GM18499 (cell line): ENCODE data around the gene WDR82.

Experiments used
- ATAC-seq: cut with Tn5 transposase; IDR thresholded peaks from one replicate; pipeline ENCODE4 v1.9.1; 2021; ENCODE audit warnings: moderate number of reproducible peaks; ENCODE audit not compliant: insufficient read depth, unreplicated experiment

The WDR82 gene

GRCh38 chr3:52310861-52311575 is 32.6 kb upstream of the WDR82 start:
- no peak for ATAC-seq

GRCh38 chr3:52308308-52308707 is 29.9 kb upstream of the WDR82 start:
- ATAC-seq = no peak

- ATAC-seq = no peak
Observed at GRCh38 chr3:52306978-52307377, 28.5 kb upstream of the WDR82 start.

GRCh38 chr3:52305926-52306325 is 27.5 kb upstream of the WDR82 start:
- no peak for ATAC-seq

GRCh38 chr3:52303811-52304210 is 25.4 kb upstream of the WDR82 start:
- ATAC-seq = no peak

DNA sequence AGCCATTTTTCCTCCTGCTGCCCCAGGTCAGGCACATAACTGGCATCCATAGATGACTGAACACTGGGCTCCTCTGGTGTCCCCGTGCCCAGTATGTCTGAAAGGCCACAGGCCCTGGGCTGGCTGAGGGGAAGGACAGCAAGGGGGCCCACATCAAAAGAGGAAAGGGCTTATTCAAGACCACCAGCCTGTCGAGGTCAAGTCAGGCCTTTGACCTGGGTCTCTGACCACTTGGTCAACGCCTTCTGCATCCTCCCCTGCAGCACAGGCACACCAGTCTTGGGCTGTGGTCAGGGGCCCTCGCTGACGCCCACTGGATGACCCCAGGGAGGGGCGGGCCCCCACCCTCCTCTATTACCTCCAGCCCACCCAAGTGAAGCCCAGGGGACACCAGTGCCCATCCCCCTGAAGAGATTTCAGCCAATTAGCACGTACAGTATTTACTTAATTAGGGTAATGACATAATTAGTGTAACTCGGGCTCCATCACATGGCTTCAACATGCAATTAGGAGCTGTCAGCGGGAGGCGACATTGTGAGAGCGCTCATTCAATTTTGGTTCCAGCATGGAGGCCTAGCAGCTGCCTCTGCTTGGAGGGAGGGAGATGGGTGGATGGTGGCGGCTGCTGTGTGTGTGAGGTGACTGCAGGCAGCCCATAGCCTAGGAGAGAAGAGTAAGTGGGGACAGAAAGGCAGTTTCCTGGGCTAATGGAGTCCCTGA is 24.1 kb upstream of the WDR82 start:
- ATAC-seq = no peak

DNA sequence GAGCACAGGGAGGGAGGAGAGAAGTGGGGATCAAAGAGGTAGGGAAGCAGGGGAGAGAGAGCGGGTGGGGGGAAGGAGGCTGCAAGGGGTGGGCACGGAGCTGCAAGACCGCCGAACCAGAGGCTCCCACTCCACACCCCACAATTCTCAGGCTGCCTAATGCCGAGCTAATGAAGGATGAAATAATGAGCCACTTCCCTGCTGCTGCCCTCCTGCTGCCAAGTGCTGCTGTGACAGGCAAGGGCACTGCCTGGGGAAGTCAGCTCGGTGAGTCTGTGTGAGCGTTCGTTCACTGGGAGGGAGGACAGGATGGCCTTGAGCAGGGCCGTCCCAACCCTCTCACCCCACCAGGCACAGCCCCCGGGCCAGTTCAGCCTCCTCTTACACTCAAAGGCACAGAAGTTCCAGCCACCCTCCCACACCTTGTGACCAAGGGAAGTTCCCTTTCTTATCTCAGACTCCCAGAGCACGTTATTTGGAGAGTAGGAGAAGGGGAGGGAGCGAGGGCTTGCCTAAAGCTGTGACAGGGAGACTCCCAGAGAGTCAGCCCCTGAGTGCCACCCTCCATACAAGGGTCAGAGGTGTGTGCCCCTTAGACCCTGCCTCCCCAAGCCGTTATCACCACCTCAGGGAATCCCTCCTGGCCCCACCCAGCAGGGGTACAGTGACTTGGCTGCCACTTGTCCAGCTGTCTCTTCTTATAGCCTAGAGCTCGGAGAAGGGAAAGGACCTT is 21.6 kb upstream of the WDR82 start:
- no peak for ATAC-seq

DNA sequence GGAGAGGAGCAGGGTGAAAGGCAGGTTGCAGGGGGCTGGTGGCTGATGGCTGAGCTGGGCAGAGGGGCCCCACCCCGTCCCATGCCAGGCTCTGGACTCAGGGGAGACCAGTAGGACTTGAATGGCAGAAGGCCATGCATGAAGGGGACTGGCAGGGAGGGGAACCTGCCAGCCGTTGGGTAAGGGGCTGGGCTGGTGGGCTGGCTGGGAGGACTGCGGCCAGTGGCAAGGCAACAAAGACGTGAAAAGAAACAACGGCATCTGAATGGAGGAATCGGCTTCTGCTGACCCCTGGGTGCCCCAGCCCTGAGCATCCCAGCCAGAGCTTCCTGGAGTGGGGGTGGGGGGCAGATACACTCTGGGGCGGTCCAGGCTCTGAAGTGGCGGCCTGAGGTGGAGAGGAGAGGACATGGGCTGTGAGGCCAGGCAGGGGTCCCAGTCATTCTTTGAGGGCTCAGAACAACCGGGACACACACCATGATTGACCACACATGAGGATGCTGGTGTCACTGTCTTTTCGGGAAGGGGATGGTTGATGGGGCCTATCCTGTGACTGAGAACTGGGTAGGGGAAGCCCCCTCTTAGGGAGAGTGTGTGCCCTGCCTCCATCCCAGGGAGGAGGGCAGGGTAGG is 20.9 kb upstream of the WDR82 start:
- no peak for ATAC-seq

DNA sequence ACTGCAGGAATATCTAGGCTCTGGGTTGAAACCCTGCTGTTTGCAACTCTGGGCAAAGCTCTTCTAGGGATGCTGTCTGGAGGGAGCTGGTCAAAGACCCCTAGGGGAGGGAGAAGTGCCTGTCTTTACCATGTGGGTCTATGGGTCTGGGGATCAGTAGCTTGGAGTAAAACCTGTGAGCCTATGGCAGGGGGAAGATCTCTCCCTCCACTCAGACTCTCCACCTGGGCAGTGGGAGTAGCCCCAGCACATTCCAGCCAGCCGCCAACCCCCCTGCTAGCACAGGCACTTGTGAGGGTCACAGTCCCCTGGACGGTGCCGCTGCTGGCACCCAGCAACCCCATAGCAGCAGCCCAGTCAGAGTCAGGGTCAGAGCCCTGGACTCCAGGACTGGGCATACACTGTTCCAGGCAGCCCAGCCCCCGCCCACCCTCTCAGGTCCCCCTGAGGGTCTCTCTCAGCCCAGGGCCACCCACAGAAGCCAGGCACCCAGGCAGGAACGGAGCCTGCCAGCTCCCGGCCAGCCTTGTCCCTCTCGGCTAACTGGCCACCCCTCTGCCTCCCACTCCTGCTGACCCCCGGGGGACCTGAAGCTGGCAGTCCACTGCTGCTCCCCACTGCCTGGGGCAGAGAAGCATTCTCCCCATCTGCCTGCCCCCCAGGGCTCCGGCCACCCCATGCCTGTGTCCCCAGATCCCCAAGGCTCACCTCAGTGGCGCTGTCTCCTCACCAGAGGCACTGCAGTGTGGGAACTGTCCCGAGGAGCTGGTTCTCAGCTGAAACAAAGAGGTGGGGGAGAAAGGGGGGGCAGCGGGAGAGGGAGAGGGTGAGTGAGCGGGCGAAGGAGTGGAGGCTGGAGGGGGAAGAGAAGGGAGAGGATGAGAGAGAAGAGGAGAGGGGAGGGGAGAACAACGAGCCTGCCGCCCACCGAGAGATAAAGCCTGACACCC is 20.0 kb upstream of the WDR82 start:
- ATAC-seq = no peak

DNA sequence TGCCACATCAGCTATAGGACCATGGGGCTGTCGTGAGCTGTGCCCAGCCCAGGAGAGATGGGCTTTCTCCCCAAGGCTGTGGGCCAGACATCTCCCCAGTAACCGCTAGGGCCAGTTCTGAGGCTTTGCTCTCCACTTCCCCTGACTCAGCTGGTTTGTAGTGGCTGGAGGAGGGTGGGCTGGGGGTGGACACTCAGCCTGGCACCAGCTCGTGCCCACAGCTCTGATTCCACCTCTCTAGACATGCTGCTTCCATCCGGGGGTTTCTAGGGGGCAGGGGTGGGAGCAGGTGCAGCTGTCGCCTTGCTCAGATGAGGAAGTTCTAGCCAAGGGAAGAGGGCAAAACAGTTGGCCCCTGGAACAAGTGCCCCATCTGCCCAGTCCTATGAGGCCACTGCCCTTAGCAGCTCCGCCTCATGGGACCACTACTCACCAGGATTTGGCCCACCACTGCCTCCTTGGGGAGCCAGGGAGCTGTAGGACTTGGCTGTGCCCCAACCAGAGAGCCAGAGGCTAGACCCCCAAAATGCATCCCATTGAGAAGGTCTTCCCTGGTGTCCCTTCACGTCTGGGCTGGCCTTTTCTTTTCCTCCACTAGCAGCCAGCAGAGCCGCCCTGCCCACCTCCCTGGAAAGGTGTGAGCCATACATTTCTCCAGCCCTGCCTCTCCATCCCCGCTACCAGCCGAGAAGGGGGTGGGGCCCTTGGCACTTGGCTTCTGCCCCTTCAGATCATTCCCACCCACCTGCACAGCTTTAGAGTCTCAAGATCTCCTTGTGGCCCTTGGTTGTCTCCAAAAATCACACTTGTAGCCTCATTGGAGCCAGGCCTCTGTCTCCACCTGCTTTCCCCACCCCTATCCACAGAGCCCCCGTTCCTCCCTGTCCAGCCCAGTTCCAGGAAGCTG is 19.0 kb upstream of the WDR82 start:
- no peak for ATAC-seq

- ATAC-seq = no peak
Observed at GRCh38 chr3:52295671-52296208, 17.3 kb upstream of the WDR82 start.

- no peak for ATAC-seq
Observed at GRCh38 chr3:52294320-52295150, 16.1 kb upstream of the WDR82 start.

- no peak for ATAC-seq
Observed at GRCh38 chr3:52293491-52294319, 15.3 kb upstream of the WDR82 start.

- ATAC-seq = no peak
Observed at GRCh38 chr3:52292247-52293065, 14.0 kb upstream of the WDR82 start.

DNA sequence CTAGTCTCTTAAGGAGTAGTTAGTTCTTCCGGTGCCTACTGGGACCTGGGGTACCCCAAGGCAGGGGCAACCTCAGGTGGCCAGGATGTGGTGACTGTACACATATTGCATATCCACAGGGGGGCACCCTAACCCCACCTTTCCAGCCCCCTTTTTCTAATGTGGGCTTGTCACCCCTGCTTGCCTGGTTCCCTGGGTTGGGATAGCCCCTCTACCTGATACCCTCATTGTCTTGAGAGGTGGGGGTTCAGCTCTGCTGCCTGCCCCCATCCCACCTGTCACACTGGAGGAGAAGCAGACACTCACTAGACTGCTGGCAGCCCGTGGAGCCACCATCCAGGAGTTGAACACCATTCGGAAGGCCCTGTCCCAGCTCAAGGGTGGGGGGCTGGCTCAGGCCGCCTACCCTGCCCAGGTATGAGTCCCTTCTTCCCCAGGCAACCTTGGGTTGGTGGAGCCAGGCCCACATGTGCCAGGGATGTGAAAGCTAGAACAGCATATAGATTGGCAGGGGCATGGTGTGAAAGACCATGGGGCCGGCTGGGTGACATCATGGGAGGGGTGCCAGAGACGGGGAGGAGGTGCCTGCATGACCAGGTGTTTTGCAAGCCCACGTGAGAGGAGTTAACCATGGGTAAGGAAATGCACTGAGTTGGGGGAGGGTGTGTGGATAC is 13.2 kb upstream of the WDR82 start:
- ATAC-seq = no peak
